Fibroblast of skin of right quadriceps (primary cell): ENCODE measurements around the gene SHQ1.

Experiments used
- DNase-seq: peaks from one replicate; pipeline ENCODE4 v3.0.0-alpha.2; 2013

SHQ1 gene

GRCh38 chr3:72702997-72703396 lies 145.2 kb downstream of the SHQ1 start:
- DNase-seq: no peak

DNA sequence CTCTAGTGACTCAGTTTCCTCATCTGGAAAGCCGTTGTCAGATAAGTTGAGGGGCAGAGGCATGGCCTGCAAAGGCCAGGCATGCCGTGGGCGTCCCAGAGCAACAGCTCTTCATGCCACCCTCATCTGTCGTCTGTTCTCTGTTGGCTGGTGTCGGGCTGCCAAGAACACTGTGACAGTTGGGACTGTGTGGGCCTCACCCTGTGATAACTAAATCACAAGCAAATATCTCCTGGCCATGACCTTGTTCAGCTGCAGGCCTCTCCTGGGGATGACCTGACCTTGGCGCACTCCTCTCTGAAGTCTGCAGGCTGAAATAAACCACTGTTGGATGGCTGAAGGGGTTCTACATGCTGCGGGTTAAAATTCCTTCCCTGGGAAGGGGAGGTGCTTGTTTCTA lies 145.9 kb downstream of the SHQ1 start:
- no peak for DNase-seq

DNA sequence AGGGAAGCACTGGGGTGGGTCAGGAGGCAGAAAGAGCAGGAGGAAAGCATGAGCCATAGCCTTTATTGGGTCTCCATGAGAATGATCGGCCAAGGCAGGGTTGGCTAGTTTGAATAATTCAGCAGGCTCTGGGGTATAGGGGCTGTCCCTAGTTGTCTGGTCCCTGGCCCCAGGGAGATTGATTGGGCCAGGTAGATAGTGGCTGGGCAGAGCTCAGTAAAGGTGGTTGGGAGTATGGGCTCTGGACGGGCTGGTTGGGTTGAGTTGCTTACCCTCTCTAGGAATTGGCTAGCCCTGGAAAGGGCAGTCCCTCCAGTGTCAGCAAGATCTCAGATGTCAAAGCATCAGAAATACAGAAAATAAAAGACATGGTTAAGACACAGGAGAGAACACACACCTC lies 148.1 kb downstream of the SHQ1 start:
- no peak for DNase-seq

- DNase-seq: no peak
Observed at GRCh38 chr3:72699631-72700030, 148.6 kb downstream of the SHQ1 start.
